Panc1 (cell line): ENCODE results near the gene KPTN.

ENCODE experiments used
- POLR2AphosphoS5 ChIP-seq: IDR thresholded peaks from 2 replicates; pipeline ENCODE4 v1.6.1; 2012; ENCODE audit warnings: mild to moderate bottlenecking, low read depth, low read length, moderate library complexity
- TF ChIP-seq, protein P1 (sequence below): fragments of 450-650 bp; IDR thresholded peaks from 2 replicates; pipeline ENCODE4 v1.5.1; 2017; ENCODE audit warnings: mild to moderate bottlenecking
- TF ChIP-seq, protein P2 (sequence below), 2 experiments: IDR thresholded peaks; 2 replicates each; pipeline ENCODE4 v1.6.1; 2011 to 2012; ENCODE audit warnings: low read depth in 2 of 2, control low read depth in 1 of 2, low read length in 1 of 2, mild to moderate bottlenecking in 1 of 2, moderate library complexity in 1 of 2; ENCODE audit not compliant: insufficient read depth in 1 of 2

DNA sequence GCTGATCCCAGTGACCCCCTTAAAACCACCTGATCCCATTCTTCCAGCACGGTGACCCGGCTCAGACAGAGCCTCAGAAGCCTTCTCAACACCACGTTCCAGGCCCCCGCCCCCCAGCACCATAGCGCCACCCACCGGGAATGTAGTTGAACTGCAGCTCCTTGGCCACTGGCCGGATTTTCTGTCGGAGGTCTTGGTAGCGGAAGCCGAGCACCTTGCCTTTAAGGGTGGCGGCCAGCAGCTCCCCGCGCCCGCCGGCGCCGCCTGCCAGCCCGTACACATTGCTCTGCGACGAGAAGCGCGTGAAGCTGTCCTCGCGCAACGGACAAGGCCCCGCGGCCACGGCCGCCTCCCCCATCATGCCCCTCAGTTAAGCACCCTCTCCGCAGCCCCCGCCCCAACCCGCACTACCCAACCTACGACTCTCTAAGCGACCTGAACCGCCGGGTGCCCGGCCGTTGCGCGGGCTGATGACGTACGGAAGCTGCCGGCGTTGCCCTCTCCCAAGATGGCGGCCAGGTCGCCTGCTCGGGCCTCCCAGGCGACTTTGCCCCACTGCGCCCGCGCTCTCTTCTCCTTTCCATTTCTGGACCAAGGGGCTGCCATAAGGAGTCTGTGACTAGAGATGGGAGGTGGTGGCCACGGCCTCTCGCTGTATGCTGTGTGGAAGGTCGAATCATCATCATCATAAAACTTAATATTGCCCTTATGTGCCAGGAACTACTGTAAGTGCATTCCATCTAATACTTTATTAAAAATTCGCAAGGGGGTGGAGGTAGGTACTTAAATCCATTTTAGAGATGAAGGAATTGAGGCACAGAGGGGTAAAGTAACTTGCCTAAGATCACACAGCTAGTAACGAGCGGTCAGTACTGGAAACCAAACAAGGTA is at the start of gene KPTN:
- TF ChIP-seq, protein P1, sequence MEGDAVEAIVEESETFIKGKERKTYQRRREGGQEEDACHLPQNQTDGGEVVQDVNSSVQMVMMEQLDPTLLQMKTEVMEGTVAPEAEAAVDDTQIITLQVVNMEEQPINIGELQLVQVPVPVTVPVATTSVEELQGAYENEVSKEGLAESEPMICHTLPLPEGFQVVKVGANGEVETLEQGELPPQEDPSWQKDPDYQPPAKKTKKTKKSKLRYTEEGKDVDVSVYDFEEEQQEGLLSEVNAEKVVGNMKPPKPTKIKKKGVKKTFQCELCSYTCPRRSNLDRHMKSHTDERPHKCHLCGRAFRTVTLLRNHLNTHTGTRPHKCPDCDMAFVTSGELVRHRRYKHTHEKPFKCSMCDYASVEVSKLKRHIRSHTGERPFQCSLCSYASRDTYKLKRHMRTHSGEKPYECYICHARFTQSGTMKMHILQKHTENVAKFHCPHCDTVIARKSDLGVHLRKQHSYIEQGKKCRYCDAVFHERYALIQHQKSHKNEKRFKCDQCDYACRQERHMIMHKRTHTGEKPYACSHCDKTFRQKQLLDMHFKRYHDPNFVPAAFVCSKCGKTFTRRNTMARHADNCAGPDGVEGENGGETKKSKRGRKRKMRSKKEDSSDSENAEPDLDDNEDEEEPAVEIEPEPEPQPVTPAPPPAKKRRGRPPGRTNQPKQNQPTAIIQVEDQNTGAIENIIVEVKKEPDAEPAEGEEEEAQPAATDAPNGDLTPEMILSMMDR: peak; percentile 94
- no peak for TF ChIP-seq POLR2AphosphoS5
- TF ChIP-seq, protein P2, sequence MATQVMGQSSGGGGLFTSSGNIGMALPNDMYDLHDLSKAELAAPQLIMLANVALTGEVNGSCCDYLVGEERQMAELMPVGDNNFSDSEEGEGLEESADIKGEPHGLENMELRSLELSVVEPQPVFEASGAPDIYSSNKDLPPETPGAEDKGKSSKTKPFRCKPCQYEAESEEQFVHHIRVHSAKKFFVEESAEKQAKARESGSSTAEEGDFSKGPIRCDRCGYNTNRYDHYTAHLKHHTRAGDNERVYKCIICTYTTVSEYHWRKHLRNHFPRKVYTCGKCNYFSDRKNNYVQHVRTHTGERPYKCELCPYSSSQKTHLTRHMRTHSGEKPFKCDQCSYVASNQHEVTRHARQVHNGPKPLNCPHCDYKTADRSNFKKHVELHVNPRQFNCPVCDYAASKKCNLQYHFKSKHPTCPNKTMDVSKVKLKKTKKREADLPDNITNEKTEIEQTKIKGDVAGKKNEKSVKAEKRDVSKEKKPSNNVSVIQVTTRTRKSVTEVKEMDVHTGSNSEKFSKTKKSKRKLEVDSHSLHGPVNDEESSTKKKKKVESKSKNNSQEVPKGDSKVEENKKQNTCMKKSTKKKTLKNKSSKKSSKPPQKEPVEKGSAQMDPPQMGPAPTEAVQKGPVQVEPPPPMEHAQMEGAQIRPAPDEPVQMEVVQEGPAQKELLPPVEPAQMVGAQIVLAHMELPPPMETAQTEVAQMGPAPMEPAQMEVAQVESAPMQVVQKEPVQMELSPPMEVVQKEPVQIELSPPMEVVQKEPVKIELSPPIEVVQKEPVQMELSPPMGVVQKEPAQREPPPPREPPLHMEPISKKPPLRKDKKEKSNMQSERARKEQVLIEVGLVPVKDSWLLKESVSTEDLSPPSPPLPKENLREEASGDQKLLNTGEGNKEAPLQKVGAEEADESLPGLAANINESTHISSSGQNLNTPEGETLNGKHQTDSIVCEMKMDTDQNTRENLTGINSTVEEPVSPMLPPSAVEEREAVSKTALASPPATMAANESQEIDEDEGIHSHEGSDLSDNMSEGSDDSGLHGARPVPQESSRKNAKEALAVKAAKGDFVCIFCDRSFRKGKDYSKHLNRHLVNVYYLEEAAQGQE (IDR thresholded peaks at IDR 0.05; ENCODE audit: insufficient read depth in 1 of 2, low read depth in 2 of 2, low read length in 1 of 2): no peak
